ENCODE results near the gene ZNF785.

- TF ChIP-seq, protein P1, sequence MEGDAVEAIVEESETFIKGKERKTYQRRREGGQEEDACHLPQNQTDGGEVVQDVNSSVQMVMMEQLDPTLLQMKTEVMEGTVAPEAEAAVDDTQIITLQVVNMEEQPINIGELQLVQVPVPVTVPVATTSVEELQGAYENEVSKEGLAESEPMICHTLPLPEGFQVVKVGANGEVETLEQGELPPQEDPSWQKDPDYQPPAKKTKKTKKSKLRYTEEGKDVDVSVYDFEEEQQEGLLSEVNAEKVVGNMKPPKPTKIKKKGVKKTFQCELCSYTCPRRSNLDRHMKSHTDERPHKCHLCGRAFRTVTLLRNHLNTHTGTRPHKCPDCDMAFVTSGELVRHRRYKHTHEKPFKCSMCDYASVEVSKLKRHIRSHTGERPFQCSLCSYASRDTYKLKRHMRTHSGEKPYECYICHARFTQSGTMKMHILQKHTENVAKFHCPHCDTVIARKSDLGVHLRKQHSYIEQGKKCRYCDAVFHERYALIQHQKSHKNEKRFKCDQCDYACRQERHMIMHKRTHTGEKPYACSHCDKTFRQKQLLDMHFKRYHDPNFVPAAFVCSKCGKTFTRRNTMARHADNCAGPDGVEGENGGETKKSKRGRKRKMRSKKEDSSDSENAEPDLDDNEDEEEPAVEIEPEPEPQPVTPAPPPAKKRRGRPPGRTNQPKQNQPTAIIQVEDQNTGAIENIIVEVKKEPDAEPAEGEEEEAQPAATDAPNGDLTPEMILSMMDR (IDR thresholded peaks at IDR 0.05), result no peak
- no peak for TF ChIP-seq POLR2A (IDR thresholded peaks at IDR 0.05)
Measured at GRCh38 chr16:30633526-30633925, 48.0 kb upstream of the ZNF785 start.
